Pancreas (tissue), 10 donors: ENCODE results near the gene MAD1L1. TPM values are rescaled to one million over a fixed set of nuclear protein-coding genes. Genes with fewer than 3 reads are reported as not detected.

Experiments used
- ATAC-seq, 4 donors: fragments of 200-7000 bp; cut with Tn5 transposase; one replicate each; pipeline versions ENCODE4 v1.8.0 to v1.9.1; 2020; ENCODE audit warnings: mild to moderate bottlenecking in 4 of 4, moderate library complexity in 4 of 4
- DNase-seq, 6 donors: peaks; one replicate each; pipeline ENCODE4 v3.0.0-alpha.2; 2020
- FAIRE-seq: peaks from 2 replicates; lab custom pipeline; 2012; peaks lifted over from hg19 to GRCh38; lab: Jason Lieb, UNC
- H3K27ac ChIP-seq, 4 donors: fragments of 200-600 bp; sonication (generic); 1 replicate in 3 of 4; 2 replicates in 1 of 4; pipeline versions ENCODE4 v1.5.0 to v1.8.0; 2020
- H3K27me3 ChIP-seq, 4 donors: fragments of 200-600 bp; one replicate each; pipeline ENCODE4 v1.8.0; 2021
- H3K36me3 ChIP-seq, 3 donors: fragments of 200-600 bp; sonication (generic) in 1 of 3; one replicate each; pipeline versions ENCODE4 v1.5.0 to v1.8.0; 2020 to 2021
- H3K4me1 ChIP-seq, 3 donors: fragments of 200-600 bp; one replicate each; pipeline ENCODE4 v1.8.0; 2021
- H3K4me3 ChIP-seq, 4 donors: fragments of 200-600 bp; sonication (generic) in 2 of 4; one replicate each; pipeline versions ENCODE4 v1.5.0 to v1.8.0; 2020 to 2021
- H3K9me3 ChIP-seq, 4 donors: fragments of 200-600 bp; one replicate each; pipeline ENCODE4 v1.8.0; 2021
- WGBS, 2 donors: extraction: QIAGEN DNeasy Blood & Tissue Kit; methylation state at CpG; one replicate each; pipeline ENCODE4 v1.1.7; 2013; 5-methylcytosine and 5-hydroxymethylcytosine counted together
- intact Hi-C, 3 donors: fragments of 100-400 bp; cut with DNase I; formaldehyde crosslinking; loops; one replicate each; pipeline versions ENCODE4 v1.11.1 to v1.14.2; 2022
- polyA plus RNA-seq, 2 donors: library from polyadenylated mRNA; stranded (reverse); fragments of 200-250 nt; gene quantifications; one replicate each; pipeline ENCODE4 v1.2.3, GENCODE V29; 2013
- total RNA-seq, 6 donors: library from RNA; stranded (reverse); fragmentation: NEBNext Ultra II Directional in 4 of 6; extraction: Animal tissue kit (Norgen Biotek cat#: 25700) in 4 of 6; gene quantifications; one replicate each; pipeline versions ENCODE4 v1.2.1 to v1.2.4, GENCODE V29; 2021 to 2023
- TF ChIP-seq, protein P1 (sequence below), 4 donors: fragments of 200-600 bp; sonication (generic) in 3 of 4; IDR thresholded peaks; one replicate each; pipeline versions ENCODE4 v1.5.0 to v1.8.0; 2021; ENCODE audit warnings: antibody characterized with exemption in 4 of 4
- donor health status: healthy with polysubstance abuse.
- donor health status: DM: no; HTN: no; CAD: no; lungs with moderate emphysema.
- donor health status: DM: no; HTN: no; CAD: no.
- donor health status: control.
- donor health status: control.
- donor health status: Bipolar disorder and iron deficiency.
- donor health status: DM: yes; HTN: yes; CAD: no.
- donor health status: DM: no; HTN: no; CAD: no.
- donor health status: DM: no; HTN: no; CAD: no.
- donor health status: DM: yes; HTN: yes; CAD: no.

MAD1L1 gene
- total and polyA plus RNA-seq, 8 donors: 9.8 to 28.2 (median 11.9) TPM

DNA sequence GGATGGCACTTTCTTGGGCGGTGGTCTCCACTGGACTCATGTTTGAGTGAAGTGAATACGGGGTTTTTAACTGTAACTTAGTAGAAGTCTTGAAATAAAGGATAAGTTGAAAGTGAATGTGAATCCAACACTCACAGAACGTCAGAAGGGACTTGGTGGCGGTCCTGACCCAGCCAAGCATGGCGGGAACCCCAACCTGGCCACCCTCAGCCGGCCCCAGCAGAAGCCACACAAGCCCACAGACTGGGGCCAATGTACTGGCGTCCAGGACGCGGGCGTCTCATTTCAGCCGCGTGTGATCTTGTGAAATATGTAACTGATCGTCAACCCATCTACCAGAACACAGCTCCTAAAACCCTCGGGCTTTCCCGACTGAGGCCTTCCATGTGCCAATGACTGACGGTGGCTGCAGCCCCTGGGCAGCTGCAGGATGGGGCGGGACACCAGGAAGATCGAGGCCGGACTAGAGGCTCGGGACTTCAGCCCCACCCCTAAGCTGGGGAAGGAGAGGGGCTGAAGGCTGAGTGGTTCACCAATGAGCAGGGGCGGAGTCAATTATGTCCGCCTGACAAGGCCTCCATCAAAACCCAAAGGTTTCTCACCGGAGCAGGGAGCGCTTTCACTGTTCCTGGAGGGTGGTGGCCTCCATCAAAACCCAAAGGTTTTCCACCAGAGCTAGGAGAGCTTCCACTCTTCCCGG, 161.5 kb downstream of the MAD1L1 start:
- TF ChIP-seq, protein P1, sequence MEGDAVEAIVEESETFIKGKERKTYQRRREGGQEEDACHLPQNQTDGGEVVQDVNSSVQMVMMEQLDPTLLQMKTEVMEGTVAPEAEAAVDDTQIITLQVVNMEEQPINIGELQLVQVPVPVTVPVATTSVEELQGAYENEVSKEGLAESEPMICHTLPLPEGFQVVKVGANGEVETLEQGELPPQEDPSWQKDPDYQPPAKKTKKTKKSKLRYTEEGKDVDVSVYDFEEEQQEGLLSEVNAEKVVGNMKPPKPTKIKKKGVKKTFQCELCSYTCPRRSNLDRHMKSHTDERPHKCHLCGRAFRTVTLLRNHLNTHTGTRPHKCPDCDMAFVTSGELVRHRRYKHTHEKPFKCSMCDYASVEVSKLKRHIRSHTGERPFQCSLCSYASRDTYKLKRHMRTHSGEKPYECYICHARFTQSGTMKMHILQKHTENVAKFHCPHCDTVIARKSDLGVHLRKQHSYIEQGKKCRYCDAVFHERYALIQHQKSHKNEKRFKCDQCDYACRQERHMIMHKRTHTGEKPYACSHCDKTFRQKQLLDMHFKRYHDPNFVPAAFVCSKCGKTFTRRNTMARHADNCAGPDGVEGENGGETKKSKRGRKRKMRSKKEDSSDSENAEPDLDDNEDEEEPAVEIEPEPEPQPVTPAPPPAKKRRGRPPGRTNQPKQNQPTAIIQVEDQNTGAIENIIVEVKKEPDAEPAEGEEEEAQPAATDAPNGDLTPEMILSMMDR (IDR thresholded peaks at IDR 0.05): no peak
- no peaks in the 10 kb centered on the region for H3K9me3 ChIP-seq
- FAIRE-seq: no peak

DNA sequence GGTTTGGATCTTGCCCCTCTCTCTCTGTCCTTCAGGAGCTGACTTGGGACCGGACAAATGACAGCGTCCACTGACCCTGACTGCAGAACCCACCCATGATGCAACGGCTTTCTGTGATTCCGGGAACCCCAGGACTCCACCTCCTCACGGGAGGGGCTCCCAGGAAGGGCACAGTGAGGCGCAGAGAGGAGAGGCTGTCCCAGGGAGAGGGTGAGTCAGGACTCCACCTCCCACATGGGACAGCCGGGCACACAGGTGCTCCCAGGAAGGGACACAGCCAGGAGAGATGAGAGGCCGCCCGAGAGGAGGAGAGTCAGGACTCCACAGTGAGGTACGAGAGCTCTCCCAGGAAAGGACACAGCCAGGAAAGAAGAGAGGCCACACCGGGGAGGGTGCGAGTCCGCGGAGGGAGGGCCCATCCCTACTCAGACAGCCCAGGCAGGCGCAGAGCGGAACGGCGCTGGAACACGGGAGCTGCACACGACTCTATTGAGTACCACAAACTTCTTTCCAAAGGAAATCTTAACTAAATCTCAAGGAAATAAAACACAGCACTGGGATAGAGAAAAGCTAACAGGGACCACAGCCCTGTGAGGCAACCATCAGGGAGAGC, 162.5 kb downstream of the MAD1L1 start:
- Histone ChIP-seq H3K27me3 (no peaks in the 10 kb centered on the region), H3K9me3 (no peaks in the 10 kb centered on the region), H3K36me3 (no peaks in the 10 kb centered on the region), H3K4me1 (no peaks in the 10 kb centered on the region), H3K27ac (no peak overlapping the region), H3K4me3 (no peak overlapping the region)
- no peak for DNase-seq
- FAIRE-seq: no peak
- intact Hi-C loops: no loop called here
- WGBS, 2 donors: 85 to 87% methylated on average over 20 of the region's 20 CpGs
- TF ChIP-seq, protein P1 (IDR thresholded peaks at IDR 0.05): no peak
- no peak for ATAC-seq

More for the DNA sequence above, 161.5 kb downstream of the MAD1L1 start:
- H3K4me3 ChIP-seq: no peak overlapping the region
- H3K36me3 ChIP-seq: no peaks in the 10 kb centered on the region
- ATAC-seq (no peak), DNase-seq (no peak)
- intact Hi-C loops: no loop called here
- H3K27me3 ChIP-seq: no peaks in the 10 kb centered on the region
- no peaks in the 10 kb centered on the region for H3K4me1 ChIP-seq
- no peak overlapping the region for H3K27ac ChIP-seq
- WGBS, 2 donors: 96 to 97% methylated on average over 25 of the region's 25 CpGs

DNA sequence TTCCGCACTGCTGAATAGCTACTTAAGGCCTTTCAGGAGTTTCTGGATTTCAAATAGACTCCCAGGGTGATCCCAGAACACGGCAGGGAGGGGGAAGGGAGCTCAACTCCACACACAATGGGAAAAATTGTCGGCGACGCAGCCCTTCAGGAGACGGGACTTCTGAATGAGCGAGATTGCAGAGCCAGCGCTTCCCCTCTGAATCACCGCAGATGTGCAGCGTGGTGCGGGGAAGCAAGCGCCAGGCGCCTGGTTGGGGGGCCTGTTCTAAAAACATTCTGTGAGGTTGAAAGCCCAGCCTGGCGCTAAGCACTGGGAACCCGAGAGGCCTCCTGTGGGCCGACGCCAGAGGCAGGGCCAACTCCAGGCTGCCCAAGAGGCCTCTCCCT, 163.3 kb downstream of the MAD1L1 start:
- TF ChIP-seq, protein P1 (IDR thresholded peaks at IDR 0.05): no peak
- no peaks in the 10 kb centered on the region for H3K9me3 ChIP-seq
- H3K36me3 ChIP-seq: no peaks in the 10 kb centered on the region
- H3K27ac ChIP-seq: no peak overlapping the region
- ATAC-seq (no peak), DNase-seq (peak in 1 of 6 donors; percentile 46), FAIRE-seq (no peak)
- H3K4me1 ChIP-seq: no peaks in the 10 kb centered on the region
- intact Hi-C loops: no loop called here
- H3K4me3 ChIP-seq: no peak overlapping the region
- 89 to 91% methylated on average over 17 of the region's 17 CpGs for WGBS, 2 donors
- no peaks in the 10 kb centered on the region for H3K27me3 ChIP-seq

DNA sequence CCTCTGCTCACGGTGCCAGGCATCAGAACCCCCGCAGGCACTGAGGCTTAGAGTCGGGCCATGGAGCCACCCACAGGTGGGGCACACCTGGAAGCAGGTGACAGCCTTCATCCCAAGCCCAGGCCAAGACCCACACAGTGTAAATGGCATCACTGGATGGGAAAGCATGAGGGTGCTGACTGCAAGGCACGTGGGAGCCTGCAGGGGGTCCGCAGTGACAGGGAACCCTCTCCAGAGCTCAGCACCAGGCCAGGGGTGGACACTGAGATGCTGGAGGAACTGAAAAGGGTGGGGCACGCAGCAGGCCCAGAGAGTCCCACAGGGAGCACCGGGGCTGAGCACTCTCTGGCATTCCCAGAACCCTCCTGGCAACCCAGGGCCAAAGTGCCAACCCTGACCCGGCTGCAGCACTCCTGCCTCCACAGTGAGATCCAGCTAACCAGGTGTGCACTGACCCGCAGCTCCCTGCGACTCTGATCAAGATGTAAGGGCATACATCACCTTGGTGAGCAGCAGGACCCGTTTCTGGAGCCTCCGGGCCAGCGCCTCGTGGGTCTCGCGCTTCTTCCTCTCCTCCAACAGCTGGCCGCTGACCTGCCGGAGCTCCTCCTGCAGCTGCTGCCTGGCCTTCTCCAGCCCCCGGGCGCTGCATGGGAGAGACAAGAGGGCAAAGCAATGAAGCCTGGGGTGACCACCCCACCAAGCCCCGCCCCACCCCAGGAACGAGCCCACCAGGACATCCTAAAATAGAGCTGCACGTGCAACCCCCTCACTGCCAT, 163.9 kb downstream of the MAD1L1 start:
- intact Hi-C loops: no loop called here
- WGBS, 2 donors: 83 to 87% methylated on average over 23 of the region's 23 CpGs
- TF ChIP-seq, protein P1 (IDR thresholded peaks at IDR 0.05): no peak

More for the DNA sequence above, 163.9 kb downstream of the MAD1L1 start:
- DNase-seq (peak in 1 of 6 donors; percentile 58), FAIRE-seq (no peak), ATAC-seq (no peak)
- Histone ChIP-seq H3K4me3 (no peak overlapping the region), H3K36me3 (no peaks in the 10 kb centered on the region), H3K27me3 (no peaks in the 10 kb centered on the region), H3K4me1 (no peaks in the 10 kb centered on the region), H3K9me3 (no peaks in the 10 kb centered on the region), H3K27ac (no peak overlapping the region)
